Keratinocyte (primary cell): Measurements from ENCODE around the gene MYO1H. TPM values are rescaled to one million over a fixed set of nuclear protein-coding genes. Genes with fewer than 3 reads are reported as not detected.

Source experiments
- DNase-seq: peaks from one replicate; pipeline ENCODE4 v3.0.0-alpha.2; 2011; ENCODE audit warnings: low read depth, missing footprints, low spot score
- FAIRE-seq: peaks from 2 replicates; lab custom pipeline; 2011; peaks lifted over from hg19 to GRCh38; lab: Jason Lieb, UNC
- H2AFZ ChIP-seq: 2 replicates; pipeline ENCODE4 v1.6.0; 2012; ENCODE audit warnings: low read length, control low read depth, inconsistent platforms; ENCODE audit not compliant: control insufficient read depth
- H3K27ac ChIP-seq: 2 replicates; pipeline ENCODE4 v1.5.1; 2011; ENCODE audit warnings: low read length; ENCODE audit not compliant: control insufficient read depth, insufficient read depth
- H3K27me3 ChIP-seq: 3 replicates; pipeline ENCODE4 v1.6.0; 2011; ENCODE audit warnings: low read length; ENCODE audit not compliant: control insufficient read depth, insufficient read depth; ENCODE audit errors: extremely low read depth
- H3K36me3 ChIP-seq, 2 experiments: 2 replicates in 1 of 2; 3 replicates in 1 of 2; pipeline ENCODE4 v1.5.1; 2011; ENCODE audit warnings: low read length in 2 of 2, mild to moderate bottlenecking in 1 of 2; ENCODE audit not compliant: control insufficient read depth in 2 of 2, insufficient read depth in 2 of 2; ENCODE audit errors: extremely low read depth in 1 of 2
- H3K4me1 ChIP-seq: 3 replicates; pipeline ENCODE4 v1.5.1; 2011; ENCODE audit warnings: low read length; ENCODE audit not compliant: control insufficient read depth, insufficient read depth; ENCODE audit errors: extremely low read depth
- H3K4me2 ChIP-seq: 3 replicates; pipeline ENCODE4 v1.6.0; 2011; ENCODE audit warnings: low read depth, low read length; ENCODE audit not compliant: control insufficient read depth, insufficient read depth; ENCODE audit errors: extremely low read depth
- H3K4me3 ChIP-seq, 3 experiments: fragments of 200-600 bp in 1 of 3; sonication (generic) in 1 of 3; 2 replicates in 2 of 3; 3 replicates in 1 of 3; pipeline ENCODE4 v1.5.1; 2011 to 2016; ENCODE audit warnings: low read length in 3 of 3, mild to moderate bottlenecking in 3 of 3, control low read depth in 2 of 3, inconsistent platforms in 1 of 3, low read depth in 1 of 3, mixed read lengths in 1 of 3, mixed run types in 1 of 3, moderate library complexity in 1 of 3; ENCODE audit not compliant: control insufficient read depth in 2 of 3, insufficient read depth in 2 of 3; ENCODE audit errors: extremely low read depth in 1 of 3
- H3K79me2 ChIP-seq: 2 replicates; pipeline ENCODE4 v1.6.0; 2012; ENCODE audit warnings: low read length; ENCODE audit not compliant: control insufficient read depth, insufficient read depth
- H3K9ac ChIP-seq: 3 replicates; pipeline ENCODE4 v1.6.0; 2011; ENCODE audit warnings: low read length; ENCODE audit not compliant: control insufficient read depth, insufficient read depth; ENCODE audit errors: extremely low read depth
- H3K9me1 ChIP-seq: 3 replicates; pipeline ENCODE4 v1.6.0; 2011; ENCODE audit warnings: low read length; ENCODE audit not compliant: control insufficient read depth, insufficient read depth; ENCODE audit errors: extremely low read depth
- H3K9me3 ChIP-seq: 2 replicates; pipeline ENCODE4 v1.5.1; 2012; ENCODE audit warnings: low read depth, low read length; ENCODE audit not compliant: control insufficient read depth
- H4K20me1 ChIP-seq: 3 replicates; pipeline ENCODE4 v1.6.0; 2011; ENCODE audit warnings: low read length; ENCODE audit not compliant: control insufficient read depth, insufficient read depth; ENCODE audit errors: extremely low read depth
- EZH2 ChIP-seq: IDR thresholded peaks from one replicate; pipeline ENCODE4 v1.6.1; 2012; ENCODE audit warnings: inconsistent platforms, mild to moderate bottlenecking, low read length, moderate library complexity
- dilution Hi-C: fragments of 300-500 bp; cut with MboI; formaldehyde crosslinking; loops from one replicate; pipeline ENCODE4 v1.7.0; 2020; ENCODE audit warnings: low sequenced_read_pairs; ENCODE audit not compliant: extremely low pct_ligation_motif_present
- polyA plus RNA-seq, 5 experiments: library from polyadenylated mRNA; depleted of rRNA in 3 of 5; stranded (reverse) in 3 of 5; stranded (forward) in 1 of 5; unstranded in 1 of 5; fragments of >200 nt; gene quantifications; 1 replicate in 1 of 5; 2 replicates in 3 of 5; 3 replicates in 1 of 5; pipeline versions ENCODE4 v1.2.1 to v1.2.3, GENCODE V29; 2011 to 2012; ENCODE audit warnings: missing spikeins in 2 of 5, low read depth in 1 of 5, low replicate concordance in 1 of 5
- TF ChIP-seq, protein P1 (sequence below), 3 experiments: IDR thresholded peaks in 1 of 3; conservative IDR thresholded peaks in 1 of 3; optimal IDR thresholded peaks in 1 of 3; 2 replicates in 2 of 3; 3 replicates in 1 of 3; pipeline versions ENCODE3 to v1.5.1; 2011; ENCODE audit warnings: low read length in 3 of 3, mild to moderate bottlenecking in 3 of 3, moderate library complexity in 2 of 3, control low read depth in 1 of 3, inconsistent platforms in 1 of 3; ENCODE audit not compliant: insufficient read depth in 2 of 3; ENCODE audit errors: extremely low read depth in 1 of 3

Gene MYO1H
- polyA plus RNA-seq, 1 donor (not counting 4 experiments of a cell fraction or from before 2014, with no cell fraction given), result not detected

DNA sequence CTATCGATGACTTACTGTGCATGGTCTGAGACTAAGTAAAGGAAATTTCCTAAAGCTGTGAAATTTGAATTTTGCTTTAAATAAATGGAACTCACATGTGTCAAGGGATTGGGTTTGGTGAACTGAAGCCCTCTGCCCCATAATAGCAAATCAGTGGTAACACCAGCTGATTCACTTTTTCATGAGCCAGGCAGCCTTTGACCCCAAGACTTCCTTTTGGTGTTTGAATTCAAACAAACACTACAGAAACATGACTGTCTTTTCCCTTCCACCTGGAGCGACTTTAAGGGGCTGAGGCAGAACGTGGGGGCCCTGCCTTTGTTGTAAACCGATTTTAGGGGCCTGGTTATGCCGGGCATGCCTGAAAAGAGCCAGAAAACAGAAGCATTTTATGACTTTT is 100.6 kb downstream of the MYO1H start:
- peaks cover 4% of the 10 kb centered on the region for H4K20me1 ChIP-seq
- DNase-seq (no peak), FAIRE-seq (no peak)
- H3K27me3 ChIP-seq, result no peaks in the 10 kb centered on the region
- dilution Hi-C loops, result no loop called here
- no peaks in the 10 kb centered on the region for H3K4me1 ChIP-seq
- TF ChIP-seq, protein P1, sequence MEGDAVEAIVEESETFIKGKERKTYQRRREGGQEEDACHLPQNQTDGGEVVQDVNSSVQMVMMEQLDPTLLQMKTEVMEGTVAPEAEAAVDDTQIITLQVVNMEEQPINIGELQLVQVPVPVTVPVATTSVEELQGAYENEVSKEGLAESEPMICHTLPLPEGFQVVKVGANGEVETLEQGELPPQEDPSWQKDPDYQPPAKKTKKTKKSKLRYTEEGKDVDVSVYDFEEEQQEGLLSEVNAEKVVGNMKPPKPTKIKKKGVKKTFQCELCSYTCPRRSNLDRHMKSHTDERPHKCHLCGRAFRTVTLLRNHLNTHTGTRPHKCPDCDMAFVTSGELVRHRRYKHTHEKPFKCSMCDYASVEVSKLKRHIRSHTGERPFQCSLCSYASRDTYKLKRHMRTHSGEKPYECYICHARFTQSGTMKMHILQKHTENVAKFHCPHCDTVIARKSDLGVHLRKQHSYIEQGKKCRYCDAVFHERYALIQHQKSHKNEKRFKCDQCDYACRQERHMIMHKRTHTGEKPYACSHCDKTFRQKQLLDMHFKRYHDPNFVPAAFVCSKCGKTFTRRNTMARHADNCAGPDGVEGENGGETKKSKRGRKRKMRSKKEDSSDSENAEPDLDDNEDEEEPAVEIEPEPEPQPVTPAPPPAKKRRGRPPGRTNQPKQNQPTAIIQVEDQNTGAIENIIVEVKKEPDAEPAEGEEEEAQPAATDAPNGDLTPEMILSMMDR (optimal IDR thresholded peaks at IDR 0.05 in 1 of 3, IDR thresholded peaks at IDR 0.05 in 1 of 3, conservative IDR thresholded peaks at IDR 0.05 in 1 of 3; ENCODE audit: extremely low read depth in 1 of 3, insufficient read depth in 2 of 3, low read length in 3 of 3), result no peak
- TF ChIP-seq EZH2, result no peak
- no peaks in the 10 kb centered on the region for H3K9me3 ChIP-seq
- no peak overlapping the region for H3K4me3 ChIP-seq
- H3K9me1 ChIP-seq, result peaks cover 2% of the 10 kb centered on the region
- H2AFZ ChIP-seq, result no peak overlapping the region
- peaks cover 21% of the 10 kb centered on the region for H3K79me2 ChIP-seq
- no peak overlapping the region for H3K27ac ChIP-seq
- no peak overlapping the region for H3K4me2 ChIP-seq
- peaks cover 36 to 48% of the 10 kb centered on the region in 2 experiments for H3K36me3 ChIP-seq
- no peak overlapping the region for H3K9ac ChIP-seq

DNA sequence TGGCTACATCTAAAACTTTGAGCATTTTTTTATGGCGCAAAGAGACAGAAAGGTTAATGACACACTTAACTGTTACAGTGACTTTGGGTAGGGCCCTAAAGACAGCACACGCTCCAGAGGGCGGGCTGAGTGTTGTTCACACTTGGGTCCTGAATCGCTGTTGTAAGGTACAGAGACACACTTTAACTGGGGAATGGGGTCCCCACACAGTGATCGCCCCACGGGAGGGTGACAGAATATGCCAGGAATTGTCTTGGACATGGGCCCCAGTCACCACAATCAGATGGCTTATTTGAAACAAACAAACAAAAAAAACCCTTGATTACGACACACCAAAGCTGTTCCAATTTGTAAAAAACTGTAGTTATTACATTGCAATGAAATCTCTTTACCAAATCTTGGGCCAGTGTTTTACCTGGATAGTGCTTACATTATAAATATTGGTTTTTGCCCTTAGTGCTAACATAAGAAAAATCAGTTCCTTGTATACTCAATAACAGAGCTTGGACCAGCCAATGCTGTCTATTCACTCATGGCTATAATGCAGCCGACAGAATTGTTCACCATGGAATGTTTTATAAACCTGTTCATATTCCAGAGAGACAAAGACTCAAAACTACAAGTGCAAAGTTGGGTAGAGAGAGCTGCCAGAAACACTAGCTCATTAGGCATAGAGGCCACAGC is 101.1 kb downstream of the MYO1H start:
- Histone ChIP-seq H4K20me1 (peaks cover 4% of the 10 kb centered on the region), H3K4me2 (no peak overlapping the region), H3K36me3 (peaks cover 41 to 50% of the 10 kb centered on the region in 2 experiments), H3K27ac (no peak overlapping the region), H3K79me2 (peaks cover 21% of the 10 kb centered on the region), H2AFZ (no peak overlapping the region), H3K9ac (no peak overlapping the region), H3K9me1 (peaks cover 2% of the 10 kb centered on the region), H3K4me1 (no peaks in the 10 kb centered on the region), H3K4me3 (no peak overlapping the region), H3K9me3 (no peaks in the 10 kb centered on the region), H3K27me3 (no peaks in the 10 kb centered on the region)
- no peak for TF ChIP-seq EZH2
- TF ChIP-seq, protein P1 (optimal IDR thresholded peaks at IDR 0.05 in 1 of 3, IDR thresholded peaks at IDR 0.05 in 1 of 3, conservative IDR thresholded peaks at IDR 0.05 in 1 of 3; ENCODE audit: extremely low read depth in 1 of 3, insufficient read depth in 2 of 3, low read length in 3 of 3), result no peak
- FAIRE-seq (no peak), DNase-seq (no peak)
- dilution Hi-C loops, result no loop called here
